ENCODE measurements around the gene WDR7.

The WDR7 gene

DNA sequence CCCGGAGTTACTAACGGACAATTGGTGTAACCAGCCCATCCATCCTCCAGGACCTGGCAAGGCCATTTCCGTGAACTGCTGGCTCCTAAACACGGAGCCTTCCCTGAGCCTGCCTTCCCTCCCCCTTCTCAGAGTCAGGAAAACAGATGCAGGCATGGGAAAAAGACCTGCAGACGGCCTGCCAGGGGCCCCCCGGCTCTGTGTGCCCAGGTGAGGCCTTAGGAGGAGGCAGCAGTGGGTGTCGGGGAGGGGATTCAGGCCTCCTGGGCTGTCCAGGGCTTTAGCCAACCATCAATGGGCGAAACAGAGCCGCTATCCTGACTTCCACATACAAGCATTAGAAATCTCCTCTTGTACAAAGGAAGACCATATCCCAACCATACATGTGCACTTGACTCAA is 427.5 kb downstream of the WDR7 start:
- DNase-seq (ENCODE audit: insufficient read length, low spot score) (no peak), FAIRE-seq (no peak)
- no peak for TF ChIP-seq CTCF (IDR thresholded peaks at IDR 0.05; ENCODE audit: insufficient read depth, missing control alignments)

GRCh38 chr18:57080479-57080878 is 429.3 kb downstream of the WDR7 start:
- FAIRE-seq, result no peak

DNA sequence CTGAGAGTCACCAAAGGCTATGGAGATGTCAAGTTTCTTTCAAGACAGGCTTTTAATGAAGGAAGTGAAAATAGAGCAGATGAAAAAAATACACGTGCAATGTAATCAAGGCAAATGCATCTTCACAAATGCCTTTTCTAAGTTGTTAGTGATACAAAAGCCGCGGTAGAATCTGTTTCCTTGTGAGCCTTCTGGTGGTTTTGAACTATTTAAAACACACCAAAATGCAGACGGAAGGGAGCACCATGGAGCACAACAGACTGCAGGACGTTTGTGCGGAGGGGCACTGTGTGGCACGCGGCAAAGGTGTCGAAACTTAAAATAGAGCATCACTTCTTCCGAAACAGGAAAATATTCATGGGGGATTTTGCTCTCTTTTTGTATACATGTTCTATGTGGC is 430.7 kb downstream of the WDR7 start:
- FAIRE-seq, result no peak
- no peak for TF ChIP-seq CTCF (IDR thresholded peaks at IDR 0.05; ENCODE audit: insufficient read depth, missing control alignments)
- no peak for DNase-seq (ENCODE audit: insufficient read length, low spot score)

More at GRCh38 chr18:57080479-57080878, 429.3 kb downstream of the WDR7 start:
- no peak for DNase-seq (ENCODE audit: insufficient read length, low spot score)
- no peak for TF ChIP-seq CTCF (IDR thresholded peaks at IDR 0.05; ENCODE audit: insufficient read depth, missing control alignments)

GRCh38 chr18:57083485-57083884 is 432.3 kb downstream of the WDR7 start:
- FAIRE-seq (no peak), DNase-seq (ENCODE audit: insufficient read length, low spot score) (no peak)
- no peak for TF ChIP-seq CTCF (IDR thresholded peaks at IDR 0.05; ENCODE audit: insufficient read depth, missing control alignments)

- no peak for TF ChIP-seq CTCF (IDR thresholded peaks at IDR 0.05; ENCODE audit: insufficient read depth, missing control alignments)
- DNase-seq (ENCODE audit: insufficient read length, low spot score) (no peak), FAIRE-seq (peak; percentile 68)
These were observed 433.4 kb downstream of the WDR7 start for GRCh38 chr18:57084331-57085271.

DNA sequence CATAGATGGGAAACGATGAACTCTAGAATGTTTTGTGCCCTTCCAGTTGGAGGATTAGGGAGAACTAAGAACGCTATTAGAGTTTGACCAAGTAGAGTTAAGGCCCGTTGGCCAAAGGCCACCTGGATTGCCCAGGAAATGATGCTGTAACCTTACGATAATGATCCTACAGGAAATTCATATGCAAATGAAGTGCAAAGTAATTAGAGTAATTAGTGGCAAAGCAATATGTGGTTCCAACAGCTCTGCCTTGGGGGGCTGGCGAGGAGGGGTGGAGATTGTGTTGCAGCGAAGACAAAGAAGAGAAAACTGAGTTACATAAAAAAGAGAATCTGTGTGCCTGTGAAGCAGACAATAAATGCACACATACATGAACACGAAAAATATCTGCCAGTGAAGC is 434.2 kb downstream of the WDR7 start:
- DNase-seq (ENCODE audit: insufficient read length, low spot score) (no peak), FAIRE-seq (peak; percentile 21)

More for the DNA sequence above, 434.2 kb downstream of the WDR7 start:
- no peak for TF ChIP-seq CTCF (IDR thresholded peaks at IDR 0.05; ENCODE audit: insufficient read depth, missing control alignments)

Data from D721Med (cell line).